GM12875 (cell line): ENCODE data around the gene RACGAP1.

Experiments used
- H3K4me3 ChIP-seq: one replicate; pipeline ENCODE4 v1.5.1; 2011; ENCODE audit warnings: low read depth, low read length, control low read depth
- TF ChIP-seq, protein P1 (sequence below): IDR thresholded peaks from 2 replicates; pipeline ENCODE4 v1.5.1; 2011; ENCODE audit warnings: low read depth, mild to moderate bottlenecking, control low read depth, inconsistent platforms, low read length, moderate library complexity, borderline replicate concordance; ENCODE audit not compliant: insufficient read depth

The RACGAP1 gene

GRCh38 chr12:50026691-50027090 lies 1.4 kb upstream of the RACGAP1 start:
- no peak overlapping the region for H3K4me3 ChIP-seq
- TF ChIP-seq, protein P1, sequence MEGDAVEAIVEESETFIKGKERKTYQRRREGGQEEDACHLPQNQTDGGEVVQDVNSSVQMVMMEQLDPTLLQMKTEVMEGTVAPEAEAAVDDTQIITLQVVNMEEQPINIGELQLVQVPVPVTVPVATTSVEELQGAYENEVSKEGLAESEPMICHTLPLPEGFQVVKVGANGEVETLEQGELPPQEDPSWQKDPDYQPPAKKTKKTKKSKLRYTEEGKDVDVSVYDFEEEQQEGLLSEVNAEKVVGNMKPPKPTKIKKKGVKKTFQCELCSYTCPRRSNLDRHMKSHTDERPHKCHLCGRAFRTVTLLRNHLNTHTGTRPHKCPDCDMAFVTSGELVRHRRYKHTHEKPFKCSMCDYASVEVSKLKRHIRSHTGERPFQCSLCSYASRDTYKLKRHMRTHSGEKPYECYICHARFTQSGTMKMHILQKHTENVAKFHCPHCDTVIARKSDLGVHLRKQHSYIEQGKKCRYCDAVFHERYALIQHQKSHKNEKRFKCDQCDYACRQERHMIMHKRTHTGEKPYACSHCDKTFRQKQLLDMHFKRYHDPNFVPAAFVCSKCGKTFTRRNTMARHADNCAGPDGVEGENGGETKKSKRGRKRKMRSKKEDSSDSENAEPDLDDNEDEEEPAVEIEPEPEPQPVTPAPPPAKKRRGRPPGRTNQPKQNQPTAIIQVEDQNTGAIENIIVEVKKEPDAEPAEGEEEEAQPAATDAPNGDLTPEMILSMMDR = no peak

- TF ChIP-seq, protein P1 = no peak
These were observed 498 bp downstream of the RACGAP1 start for GRCh38 chr12:50024805-50025186.

DNA sequence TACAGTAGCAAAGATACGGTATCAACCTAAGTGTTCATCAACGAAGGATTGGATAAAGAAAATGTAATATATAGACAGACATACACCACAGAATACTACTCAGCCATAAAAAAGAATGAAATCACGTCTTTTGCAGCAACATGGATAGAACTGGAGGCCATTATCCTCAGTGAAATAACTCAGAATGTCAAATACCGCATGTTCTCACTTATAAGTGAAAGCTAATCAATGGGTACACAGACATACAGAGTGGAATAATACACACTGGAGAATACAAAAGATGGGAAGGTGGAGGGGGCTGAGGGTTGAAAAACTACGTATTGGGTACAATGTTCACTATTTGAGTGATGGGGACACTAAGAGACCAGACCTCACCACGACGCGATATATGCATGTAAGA lies 1.1 kb downstream of the RACGAP1 start:
- peak overlapping the region; percentile 85 for H3K4me3 ChIP-seq
- TF ChIP-seq, protein P1 = no peak

More at GRCh38 chr12:50024805-50025186, 498 bp downstream of the RACGAP1 start:
- peak overlapping the region; percentile 85 for H3K4me3 ChIP-seq

DNA sequence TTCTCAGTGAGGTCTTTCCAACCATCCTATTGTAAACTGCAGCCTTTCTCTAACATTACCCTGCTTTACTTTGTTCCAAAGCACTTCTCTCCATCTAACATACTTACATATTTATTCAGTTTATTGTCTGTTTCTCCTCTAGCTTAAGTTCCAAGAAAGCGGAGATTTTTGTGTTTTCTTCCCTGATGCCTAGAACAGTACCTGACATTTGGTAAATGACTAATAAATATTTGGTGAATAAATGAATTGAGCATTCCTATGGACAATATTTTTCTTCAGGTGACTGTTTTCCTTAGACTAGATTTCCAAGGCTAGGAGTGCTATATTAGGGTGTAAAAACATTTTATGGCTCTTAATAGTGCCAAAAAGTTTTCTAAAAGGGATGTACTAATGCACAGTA lies 2.4 kb downstream of the RACGAP1 start:
- TF ChIP-seq, protein P1 = no peak
- H3K4me3 ChIP-seq = no peak overlapping the region

DNA sequence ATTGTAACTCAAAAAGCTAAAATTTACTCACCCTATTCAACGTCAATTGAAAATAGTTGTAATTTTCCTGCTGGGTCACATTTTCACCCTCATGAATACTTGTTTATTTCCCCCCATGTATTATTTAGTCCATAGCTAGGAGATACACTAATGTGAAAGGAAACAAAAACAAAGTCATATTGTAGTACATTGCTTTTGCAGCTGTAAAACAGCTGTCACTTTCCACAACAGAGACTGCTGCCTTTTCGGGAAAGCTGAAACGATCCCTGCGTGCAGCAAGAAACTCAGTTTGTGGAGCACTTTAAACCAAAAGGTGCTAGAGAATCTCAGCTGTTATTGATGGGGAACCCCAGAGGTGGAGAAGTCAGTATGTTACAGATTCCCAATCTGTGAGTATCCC lies 4.3 kb downstream of the RACGAP1 start:
- TF ChIP-seq, protein P1 = no peak
- H3K4me3 ChIP-seq = no peak overlapping the region

- TF ChIP-seq, protein P1 = no peak
- no peak overlapping the region for H3K4me3 ChIP-seq
These were observed 5.8 kb downstream of the RACGAP1 start for GRCh38 chr12:50019524-50019923.

DNA sequence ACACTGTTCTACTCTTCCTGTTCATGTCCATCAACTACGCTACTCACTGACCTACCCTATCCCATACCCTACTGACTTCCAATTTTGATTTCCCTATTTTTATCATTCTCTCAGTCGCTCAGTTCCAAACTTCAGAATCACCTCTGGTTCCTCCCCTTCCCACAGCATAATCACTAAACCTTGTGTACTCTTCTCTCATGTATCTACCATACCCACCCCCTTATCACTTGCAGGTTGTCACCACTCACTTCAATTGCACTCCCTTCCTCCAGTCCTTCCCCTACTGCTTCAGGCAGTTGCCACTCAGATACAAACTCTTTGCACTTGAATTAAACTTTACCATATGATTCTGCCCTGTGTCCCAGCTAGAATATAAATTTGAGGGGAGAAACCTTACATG lies 6.3 kb downstream of the RACGAP1 start:
- H3K4me3 ChIP-seq = no peak overlapping the region
- TF ChIP-seq, protein P1 = no peak
